EH (cell line): Measurements from ENCODE around the gene CLEC4C.
"Not testable (repeated sequence)": the region's sequence is repeated elsewhere in the genome, so short reads cannot be mapped to it uniquely, and the experiment has no call there.

Source experiments
- DNase-seq: peaks from one replicate; pipeline ENCODE4 v3.0.0-alpha.2; 2015; ENCODE audit warnings: low read depth

The CLEC4C gene, protein sequence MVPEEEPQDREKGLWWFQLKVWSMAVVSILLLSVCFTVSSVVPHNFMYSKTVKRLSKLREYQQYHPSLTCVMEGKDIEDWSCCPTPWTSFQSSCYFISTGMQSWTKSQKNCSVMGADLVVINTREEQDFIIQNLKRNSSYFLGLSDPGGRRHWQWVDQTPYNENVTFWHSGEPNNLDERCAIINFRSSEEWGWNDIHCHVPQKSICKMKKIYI

DNA sequence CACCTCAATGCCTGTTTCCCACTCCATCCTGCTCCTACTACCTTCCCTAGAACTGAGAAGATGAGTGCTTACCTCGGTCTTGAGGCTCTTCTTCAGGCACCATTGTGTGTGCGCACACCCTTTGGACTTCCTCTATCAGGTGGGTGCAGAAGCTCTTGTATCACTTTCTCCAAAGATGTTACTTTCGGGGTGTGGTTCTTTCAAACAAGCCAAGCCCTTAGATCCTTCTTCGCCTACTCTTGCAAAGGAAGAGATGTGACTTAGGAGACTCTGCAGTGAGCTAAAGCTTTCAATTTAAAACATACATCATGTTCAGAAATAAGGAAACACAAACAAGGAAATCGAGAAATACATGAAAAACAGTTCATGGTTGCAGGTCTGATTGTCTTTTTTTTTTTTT is at the start of gene CLEC4C:
Gene CLEC4C (minus strand): TSS at position 130 of the 400 bp plus-strand sequence. CDS start 27 bp downstream, at position 103.
- DNase-seq: no peak

- no peak for DNase-seq
These were observed 46.0 kb upstream of the CLEC4C start for GRCh38 chr12:7793211-7793610.

DNA sequence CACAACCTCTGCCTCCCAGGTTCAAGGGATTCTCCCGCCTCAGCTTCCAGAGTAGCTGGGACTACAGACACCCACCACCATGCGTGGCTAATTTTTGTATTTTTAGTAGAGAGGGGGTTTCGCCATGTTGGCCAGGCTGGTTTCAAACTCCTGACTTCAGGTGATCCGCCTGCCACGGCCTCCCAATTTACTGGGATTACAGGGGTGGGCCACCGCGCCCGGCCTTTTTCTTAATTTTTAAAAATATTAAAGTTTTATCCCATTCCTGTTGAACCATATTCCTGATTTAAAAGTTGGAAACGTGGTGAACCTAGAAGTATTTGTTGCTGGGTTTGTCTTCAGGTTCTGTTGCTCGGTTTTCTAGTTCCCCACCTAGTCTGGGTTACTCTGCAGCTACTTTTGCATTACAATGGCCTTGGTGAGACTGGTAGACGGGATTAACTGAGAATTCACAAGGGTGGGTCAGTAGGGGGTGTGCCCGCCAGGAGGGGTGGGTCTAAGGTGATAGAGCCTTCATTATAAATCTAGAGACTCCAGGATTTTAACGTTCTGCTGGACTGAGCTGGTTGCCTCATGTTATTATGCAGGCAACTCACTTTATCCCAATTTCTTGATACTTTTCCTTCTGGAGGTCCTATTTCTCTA is 41.8 kb upstream of the CLEC4C start, which contains the start of gene NANOG:
Gene NANOG (plus strand): TSS at position 519 of the 645 bp plus-strand sequence. CDS start 213 bp downstream, outside the sequence.
- DNase-seq: not testable (repeated sequence)

DNA sequence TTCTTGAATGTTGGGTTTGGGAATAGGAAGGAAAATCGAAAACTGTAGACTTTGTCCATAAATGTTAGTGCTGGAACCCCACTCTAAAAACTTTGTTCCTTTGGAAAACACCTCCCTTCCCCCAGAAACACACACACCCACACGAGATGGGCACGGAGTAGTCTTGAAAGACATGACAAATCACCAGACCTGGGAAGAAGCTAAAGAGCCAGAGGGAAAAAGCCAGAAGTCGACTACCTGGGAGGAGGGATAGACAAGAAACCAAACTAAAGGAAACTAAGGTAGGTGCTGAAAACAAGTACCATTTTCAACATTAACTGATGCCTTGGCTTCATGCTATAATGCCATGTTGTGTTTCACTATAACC is 41.1 kb upstream of the CLEC4C start:
- DNase-seq: no peak

GRCh38 chr12:7787574-7788293 is 40.6 kb upstream of the CLEC4C start:
- DNase-seq: no peak

DNA sequence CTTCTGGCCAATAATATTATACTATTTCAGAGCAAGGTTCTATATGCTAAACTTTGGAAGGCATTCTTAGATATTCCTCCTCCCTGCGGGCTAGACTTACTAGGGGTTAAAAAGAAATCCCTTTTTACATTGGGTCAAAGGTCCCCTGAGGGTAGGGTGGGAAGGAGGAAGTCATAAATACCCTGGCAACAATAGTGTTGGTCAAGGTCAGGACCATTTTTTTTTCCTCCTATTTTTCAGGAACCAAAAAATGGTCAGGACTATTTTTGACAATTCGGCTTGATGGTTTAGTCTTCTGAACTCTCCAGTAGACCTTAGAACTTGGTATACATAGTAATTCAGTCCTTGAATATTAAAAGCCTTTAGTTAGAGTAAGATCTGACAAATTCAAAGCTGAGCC is 37.5 kb upstream of the CLEC4C start:
- no peak for DNase-seq

GRCh38 chr12:7783433-7783832 is 36.3 kb upstream of the CLEC4C start:
- DNase-seq: not testable (repeated sequence)

GRCh38 chr12:7782055-7782454 is 34.9 kb upstream of the CLEC4C start:
- DNase-seq: no peak

GRCh38 chr12:7781274-7781673 is 34.1 kb upstream of the CLEC4C start:
- no peak for DNase-seq

GRCh38 chr12:7769999-7770398 is 22.8 kb upstream of the CLEC4C start:
- no peak for DNase-seq

DNA sequence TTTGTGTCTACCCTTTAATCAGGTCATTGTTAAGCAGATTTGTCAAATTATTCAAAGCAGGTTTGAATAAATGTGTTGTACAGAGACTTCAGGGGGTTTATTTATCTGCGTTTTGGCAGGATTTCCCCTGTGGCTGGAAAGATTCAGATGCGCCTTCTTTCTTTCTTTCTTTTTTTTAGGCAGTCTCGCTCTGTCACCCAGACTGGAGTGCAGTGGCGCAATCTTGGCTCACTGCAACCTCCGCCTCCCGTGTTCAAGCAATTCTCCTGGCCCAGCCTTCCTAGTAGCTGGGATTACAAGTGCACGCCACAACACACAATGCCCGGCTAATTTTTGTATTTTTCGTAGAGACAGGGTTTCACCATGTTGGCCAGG is 11.6 kb upstream of the CLEC4C start:
- DNase-seq: no peak

GRCh38 chr12:7756993-7757392 is 9.8 kb upstream of the CLEC4C start:
- no peak for DNase-seq

DNA sequence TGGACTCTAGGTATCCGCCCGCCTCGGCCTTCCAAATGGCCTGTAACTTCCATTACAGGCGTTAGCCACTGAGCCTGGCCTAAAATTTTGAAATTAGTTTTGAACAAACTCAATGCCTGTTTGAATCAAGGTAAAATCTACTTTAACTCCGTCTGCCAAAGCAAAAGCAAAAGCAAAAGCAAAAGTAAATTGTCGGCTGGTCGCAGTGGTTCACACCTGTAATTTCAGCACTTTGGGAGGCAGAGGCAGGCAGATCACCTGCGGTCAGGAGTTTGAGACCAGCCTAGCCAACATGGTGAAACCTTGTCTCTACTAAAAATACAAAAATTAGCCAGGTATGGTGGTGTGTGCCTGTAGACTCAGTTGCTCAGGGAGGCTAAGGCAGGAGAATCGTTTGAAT is 8.5 kb upstream of the CLEC4C start:
- DNase-seq: not testable (repeated sequence)

DNA sequence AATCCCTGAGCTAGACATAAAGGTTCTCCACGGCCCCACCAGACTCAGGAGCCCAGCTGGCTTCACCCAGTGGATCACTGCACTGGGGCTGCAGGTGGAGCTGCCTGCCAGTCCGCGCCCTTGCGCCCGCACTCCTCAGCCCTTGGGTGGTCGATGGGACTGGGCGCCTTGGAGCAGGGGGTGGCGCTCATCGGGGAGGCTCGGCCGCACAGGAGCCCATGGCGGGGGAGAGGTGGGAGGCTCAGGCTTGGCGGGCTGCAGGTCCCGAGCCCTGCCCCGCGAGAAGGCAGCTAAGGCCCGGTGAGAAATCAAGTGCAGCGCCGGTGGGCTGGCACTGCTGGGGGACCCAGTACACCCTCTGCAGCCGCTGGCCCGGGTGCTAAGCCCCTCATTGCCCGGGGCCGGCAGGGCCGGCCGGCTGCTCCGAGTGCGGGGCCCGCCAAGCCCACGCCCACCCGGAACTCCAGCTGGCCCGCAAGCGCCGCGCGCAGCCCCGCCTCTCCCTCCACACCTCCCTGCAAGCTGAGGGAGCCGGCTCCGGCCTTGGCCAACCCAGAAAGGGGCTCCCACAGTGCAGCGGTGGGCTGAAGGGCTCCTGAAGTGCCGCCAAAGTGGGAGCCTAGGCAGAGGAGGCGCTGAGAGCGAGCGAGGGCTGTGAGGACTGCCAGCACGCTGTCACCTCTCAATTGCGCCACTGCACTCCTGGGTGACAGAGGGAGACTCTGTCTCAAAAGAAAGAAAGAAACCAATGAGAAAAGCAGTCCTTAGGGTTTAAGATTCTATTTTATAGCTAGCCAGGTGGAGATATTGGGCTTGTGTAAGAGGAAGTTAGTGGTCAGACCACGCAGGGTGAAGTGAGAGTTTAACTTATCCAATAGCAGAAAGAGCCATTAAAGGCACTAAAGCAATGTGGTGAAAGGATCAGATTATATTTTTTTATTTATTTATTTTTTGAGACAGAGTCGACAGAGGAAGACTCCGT is 5.1 kb upstream of the CLEC4C start:
- DNase-seq: not testable (repeated sequence)

GRCh38 chr12:7751394-7751793 is 4.2 kb upstream of the CLEC4C start:
- no peak for DNase-seq

DNA sequence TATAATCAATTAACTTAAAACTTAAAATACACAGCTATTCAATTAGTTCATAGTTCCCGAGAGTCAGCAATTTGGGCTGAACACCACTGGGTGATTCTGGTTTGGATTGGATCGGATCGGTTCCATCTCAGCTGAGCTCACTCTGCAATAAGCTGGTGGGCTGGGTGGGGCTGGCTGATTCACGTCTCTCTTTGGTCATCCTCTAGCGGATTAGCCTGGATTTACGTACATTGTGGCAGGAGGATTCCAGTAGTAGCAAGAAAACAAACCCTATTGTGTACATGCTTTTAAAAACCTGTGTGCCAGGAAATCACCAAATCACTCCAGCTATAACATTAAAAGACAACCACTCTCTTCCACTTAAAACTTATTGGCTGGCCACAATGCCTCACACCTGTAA is 3.2 kb upstream of the CLEC4C start:
- no peak for DNase-seq

- DNase-seq: no peak
These were observed 2.3 kb upstream of the CLEC4C start for GRCh38 chr12:7749442-7749841.

DNA sequence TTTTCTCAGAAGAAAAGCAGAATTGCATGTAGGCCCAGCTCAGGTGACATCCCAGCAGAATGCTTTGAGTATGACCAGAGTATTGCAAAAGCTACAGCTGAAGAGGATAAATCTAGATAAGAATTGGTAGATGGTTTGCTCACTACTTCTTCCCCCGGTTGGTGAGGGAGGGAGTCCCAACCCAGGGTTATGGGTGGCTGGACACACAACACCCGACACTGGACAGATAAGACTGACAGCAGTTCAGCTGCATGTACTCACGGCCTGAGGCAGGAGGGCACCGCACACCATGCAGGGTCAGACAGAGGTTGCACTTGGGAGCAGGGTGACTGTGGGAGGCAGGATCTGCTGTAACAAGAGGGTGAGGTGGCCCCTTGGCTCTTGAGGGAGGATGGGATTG is 1.7 kb upstream of the CLEC4C start:
- DNase-seq: no peak

- no peak for DNase-seq
These were observed 14.2 kb downstream of the CLEC4C start for GRCh38 chr12:7732993-7733392.

DNA sequence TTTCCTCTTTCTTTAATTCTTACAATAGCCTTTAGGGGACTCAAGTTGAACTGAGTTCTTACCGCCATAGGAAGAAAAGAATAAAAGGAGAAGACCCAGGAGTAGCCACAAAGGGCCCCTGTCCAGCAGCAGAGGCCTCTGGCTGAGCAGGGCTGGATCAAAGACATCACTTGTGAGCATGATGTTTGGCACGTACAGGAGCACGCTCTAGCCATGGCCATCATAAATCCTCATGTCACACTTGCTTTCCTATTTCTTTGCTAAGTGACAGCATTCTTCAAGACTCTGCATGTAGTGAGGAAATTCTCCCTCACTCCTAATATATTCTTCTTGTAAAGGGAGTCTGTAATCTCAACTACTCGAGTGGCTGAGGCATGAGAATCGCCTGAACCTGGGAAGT is 15.7 kb downstream of the CLEC4C start:
- DNase-seq: no peak

GRCh38 chr12:7730984-7731383 is 16.2 kb downstream of the CLEC4C start:
- DNase-seq: not testable (repeated sequence)

DNA sequence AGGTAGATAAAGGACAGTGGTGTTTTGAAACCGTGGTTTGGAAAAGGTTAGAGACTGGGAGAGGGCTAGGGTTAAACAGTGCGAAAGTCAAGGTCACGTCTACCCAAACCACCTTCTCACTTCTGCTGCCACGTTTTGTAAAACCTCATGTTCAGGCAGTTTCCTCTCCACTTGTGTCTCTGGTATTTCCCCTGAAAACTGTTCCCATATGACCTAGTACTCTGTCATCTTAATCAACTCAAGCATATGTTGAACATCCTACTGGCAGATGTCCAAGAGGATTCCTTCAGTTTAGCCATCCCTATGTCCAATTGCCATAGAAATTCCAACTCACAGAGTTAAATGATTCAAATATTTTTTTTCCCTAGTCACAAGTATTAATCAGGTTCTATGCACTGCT is 17.4 kb downstream of the CLEC4C start:
- DNase-seq: peak; percentile 20
